ENCODE measurements around the gene TOB1.

GRCh38 chr17:50866950-50867362 lies 802 bp upstream of the TOB1 start:
- TF ChIP-seq CTCF (IDR thresholded peaks at IDR 0.05; ENCODE audit: borderline replicate concordance, extremely low read depth, low read length, poor library complexity, severe bottlenecking) (no peak), EZH2 (IDR thresholded peaks at IDR 0.05; ENCODE audit: borderline replicate concordance, low read depth, low read length, severe bottlenecking) (no peak)
